Stimulated activated CD4-positive, alpha-beta T cell treated with anti-CD3 and anti-CD28 coated beads, Interleukin-1b, Interleukin-23, amount 100 ng/mL, for 4 hours (primary cell): Measurements from ENCODE around the gene C5AR1.
"Not testable (repeated sequence)": the region's sequence is repeated elsewhere in the genome, so short reads cannot be mapped to it uniquely, and the experiment has no call there.

Source experiments
- DNase-seq, 2 donors: peaks; one replicate each; pipeline ENCODE4 v3.0.0-alpha.2; 2020; ENCODE audit warnings: low read depth in 2 of 2

C5AR1 gene

GRCh38 chr19:47365455-47365854 is 55.8 kb downstream of the C5AR1 start:
- not testable (repeated sequence) for DNase-seq

GRCh38 chr19:47370045-47370611 is 60.5 kb downstream of the C5AR1 start:
- DNase-seq: no peak

- DNase-seq: no peak
These were observed 61.6 kb downstream of the C5AR1 start for GRCh38 chr19:47371261-47371660.
